ENCODE measurements around the gene CCSER1.
"Not testable (repeated sequence)": the region's sequence is repeated elsewhere in the genome, so short reads cannot be mapped to it uniquely, and the experiment has no call there.

Gene CCSER1

GRCh38 chr4:91085961-91086360, 958.8 kb downstream of the CCSER1 start:
- DNase-seq, result no peak

- no peak for DNase-seq
These were observed 960.5 kb downstream of the CCSER1 start for GRCh38 chr4:91087743-91088142.

GRCh38 chr4:91089178-91089577, 962.0 kb downstream of the CCSER1 start:
- DNase-seq, result no peak

- DNase-seq, result no peak
These were observed 965.3 kb downstream of the CCSER1 start for GRCh38 chr4:91092398-91092980.

- not testable (repeated sequence) for DNase-seq
These were observed 967.0 kb downstream of the CCSER1 start for GRCh38 chr4:91094220-91094619.

GRCh38 chr4:91099666-91100065, 972.5 kb downstream of the CCSER1 start:
- no peak for DNase-seq

- DNase-seq, result no peak
These were observed 981.6 kb downstream of the CCSER1 start for GRCh38 chr4:91108751-91109150.

GRCh38 chr4:91111556-91111955, 984.4 kb downstream of the CCSER1 start:
- no peak for DNase-seq

GRCh38 chr4:91113130-91113706, 986.0 kb downstream of the CCSER1 start:
- no peak for DNase-seq

GRCh38 chr4:91114386-91114785, 987.2 kb downstream of the CCSER1 start:
- DNase-seq, result no peak

GRCh38 chr4:91116861-91117260, 989.7 kb downstream of the CCSER1 start:
- DNase-seq, result no peak

GRCh38 chr4:91118597-91118996, 991.4 kb downstream of the CCSER1 start:
- DNase-seq, result no peak

GRCh38 chr4:91123742-91124141, 996.5 kb downstream of the CCSER1 start:
- no peak for DNase-seq

- no peak for DNase-seq
These were observed 1000.0 kb downstream of the CCSER1 start for GRCh38 chr4:91127192-91127591.

GRCh38 chr4:91127831-91128230, 1000.6 kb downstream of the CCSER1 start:
- no peak for DNase-seq

GRCh38 chr4:91128519-91128918, 1001.3 kb downstream of the CCSER1 start:
- no peak for DNase-seq

GRCh38 chr4:91147067-91147466, 1019.9 kb downstream of the CCSER1 start:
- no peak for DNase-seq

GRCh38 chr4:91154041-91154440, 1026.8 kb downstream of the CCSER1 start:
- not testable (repeated sequence) for DNase-seq

GRCh38 chr4:91167864-91168653, 1040.9 kb downstream of the CCSER1 start:
- DNase-seq, result not testable (repeated sequence)

- DNase-seq, result no peak
These were observed 1043.6 kb downstream of the CCSER1 start for GRCh38 chr4:91170768-91171167.

- no peak for DNase-seq
These were observed 1044.0 kb downstream of the CCSER1 start for GRCh38 chr4:91171217-91171616.

- DNase-seq, result not testable (repeated sequence)
These were observed 1057.9 kb downstream of the CCSER1 start for GRCh38 chr4:91185061-91185460.

GRCh38 chr4:91198951-91199350, 1071.8 kb downstream of the CCSER1 start:
- DNase-seq, result no peak

- DNase-seq, result no peak
These were observed 1080.3 kb downstream of the CCSER1 start for GRCh38 chr4:91207535-91207934.

Data from inflammatory macrophage (primary cell).